IMR-90 (cell line): ENCODE measurements around the gene ZNF284.
"Not testable (repeated sequence)": the region's sequence is repeated elsewhere in the genome, so short reads cannot be mapped to it uniquely, and the experiment has no call there.

Experiments
- CTCF ChIP-seq: conservative IDR thresholded peaks from 2 replicates; pipeline ENCODE4 v1.5.1; 2012; ENCODE audit warnings: mild to moderate bottlenecking, low read depth, low read length, improper control_type of control experiment
- MAZ ChIP-seq: IDR thresholded peaks from 2 replicates; pipeline ENCODE4 v1.6.1; 2012; ENCODE audit warnings: low read depth, mild to moderate bottlenecking, low read length, improper control_type of control experiment, moderate library complexity, borderline replicate concordance
- MXI1 ChIP-seq: IDR thresholded peaks from 2 replicates; pipeline ENCODE4 v1.6.1; 2012; ENCODE audit warnings: low read depth, mild to moderate bottlenecking, low read length, moderate library complexity, borderline replicate concordance

GRCh38 chr19:44121162-44121561 is 49.2 kb downstream of the ZNF284 start:
- not testable (repeated sequence) for TF ChIP-seq MXI1, MAZ, CTCF
